Measurements from ENCODE around the gene FRS2. TPM values are rescaled to one million over a fixed set of nuclear protein-coding genes. Genes with fewer than 3 reads are reported as not detected.

The FRS2 gene
- total and polyA plus RNA-seq, 9 of the 15 experiments (the other 6 are each of a cell fraction or from before 2014, with no cell fraction given) = 1.0 to 9.1 (median 6.0) TPM

- TF ChIP-seq HDAC3 (IDR thresholded peaks at IDR 0.05; ENCODE audit: borderline replicate concordance, partially characterized antibody) (no peak), PYGO2 (tag; IDR thresholded peaks at IDR 0.05) (no peak), L3MBTL2 (IDR thresholded peaks at IDR 0.05) (peak; percentile 91), HDAC6 (IDR thresholded peaks at IDR 0.05; ENCODE audit: low read depth, low read length) (no peak), ASH1L (IDR thresholded peaks at IDR 0.05; ENCODE audit: borderline replicate concordance, low read depth, partially characterized antibody) (no peak), ZNF699 (CRISPR knock-in tag; IDR thresholded peaks at IDR 0.05; ENCODE audit: insufficient replicate concordance) (no peak), STAT6 (CRISPR knock-in tag; IDR thresholded peaks at IDR 0.05) (peak; percentile 93; the same call in 1 of the 2 replicates), MAFF (IDR thresholded peaks at IDR 0.05; ENCODE audit: low read length) (no peak), ID3 (CRISPR knock-in tag; IDR thresholded peaks at IDR 0.05) (no peak), ID3 (tag; IDR thresholded peaks at IDR 0.05) (peak; percentile 82; the same call in 1 of the 2 replicates), DPF2 (IDR thresholded peaks at IDR 0.05) (peak; percentile 24; the same call in 1 of the 2 replicates), SMAD3 (CRISPR knock-in tag; conservative IDR thresholded peaks at IDR 0.05) (no peak), BRF1 (IDR thresholded peaks at IDR 0.05; ENCODE audit: borderline replicate concordance, extremely low read depth, insufficient read length) (no peak), BCOR (IDR thresholded peaks at IDR 0.05) (peak; percentile 73), ZSCAN32 (CRISPR knock-in tag; IDR thresholded peaks at IDR 0.05) (no peak), FUS (optimal IDR thresholded peaks at IDR 0.05; ENCODE audit: low read depth, low read length) (peak; percentile 5), FOXP4 (CRISPR knock-in tag; IDR thresholded peaks at IDR 0.05; ENCODE audit: borderline replicate concordance) (no peak; the same call in none of the 2 replicates), FOSL1 (tag; conservative IDR thresholded peaks at IDR 0.05) (no peak), NCOA6 (IDR thresholded peaks at IDR 0.05) (no peak)
These were observed 115.2 kb downstream of the FRS2 start, which contains the start of gene CCT2 (continued) for GRCh38 chr12:69585189-69586062.

Data from K562 (cell line).